Spleen (tissue), 7 donors: ENCODE data around the gene FTO.

Experiments used
- POLR2AphosphoS5 ChIP-seq, 3 donors: sonication (generic); formaldehyde crosslinking; IDR thresholded peaks; one replicate each; pipeline ENCODE4 v1.5.1; 2017; ENCODE audit warnings: antibody characterized with exemption in 3 of 3
- TF ChIP-seq, protein P1 (sequence below), 11 experiments: fragments of 200-600 bp in 7 of 11; fragments of 450-650 bp in 4 of 11; sonication (generic) in 4 of 11; IDR thresholded peaks in 8 of 11; conservative IDR thresholded peaks in 3 of 11; 1 replicate in 7 of 11; 2 replicates in 4 of 11; pipeline versions ENCODE4 v1.4.0 to v1.8.0; 2016 to 2021; ENCODE audit warnings: antibody characterized with exemption in 11 of 11, inconsistent platforms in 4 of 11, mild to moderate bottlenecking in 1 of 11
- donor health status: DM: no; HTN: no; CAD: no; lungs with moderate emphysema.
- donor health status: DM: no; HTN: no; CAD: no.
- donor health status: DM: no; HTN: no; CAD: no.

DNA sequence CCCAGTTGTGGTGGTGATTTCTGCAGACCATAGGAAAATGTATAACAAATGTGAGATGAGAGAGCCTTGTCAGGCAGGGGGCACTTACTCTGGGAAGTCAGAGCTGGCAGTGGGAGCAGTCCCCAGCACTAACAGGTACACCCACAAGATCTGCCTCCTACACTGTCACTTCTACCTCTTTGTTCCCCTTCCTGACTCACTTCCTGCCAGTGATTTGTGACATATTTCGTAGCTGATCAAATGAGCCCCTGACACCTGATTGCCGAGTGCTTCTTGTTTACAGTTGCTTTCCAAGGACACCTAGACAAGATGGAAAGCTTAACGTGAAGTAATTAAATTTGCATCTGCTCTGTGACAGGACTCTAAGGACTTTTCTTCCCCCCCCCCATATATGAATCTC is 40.5 kb downstream of the FTO start:
- TF ChIP-seq, protein P1, sequence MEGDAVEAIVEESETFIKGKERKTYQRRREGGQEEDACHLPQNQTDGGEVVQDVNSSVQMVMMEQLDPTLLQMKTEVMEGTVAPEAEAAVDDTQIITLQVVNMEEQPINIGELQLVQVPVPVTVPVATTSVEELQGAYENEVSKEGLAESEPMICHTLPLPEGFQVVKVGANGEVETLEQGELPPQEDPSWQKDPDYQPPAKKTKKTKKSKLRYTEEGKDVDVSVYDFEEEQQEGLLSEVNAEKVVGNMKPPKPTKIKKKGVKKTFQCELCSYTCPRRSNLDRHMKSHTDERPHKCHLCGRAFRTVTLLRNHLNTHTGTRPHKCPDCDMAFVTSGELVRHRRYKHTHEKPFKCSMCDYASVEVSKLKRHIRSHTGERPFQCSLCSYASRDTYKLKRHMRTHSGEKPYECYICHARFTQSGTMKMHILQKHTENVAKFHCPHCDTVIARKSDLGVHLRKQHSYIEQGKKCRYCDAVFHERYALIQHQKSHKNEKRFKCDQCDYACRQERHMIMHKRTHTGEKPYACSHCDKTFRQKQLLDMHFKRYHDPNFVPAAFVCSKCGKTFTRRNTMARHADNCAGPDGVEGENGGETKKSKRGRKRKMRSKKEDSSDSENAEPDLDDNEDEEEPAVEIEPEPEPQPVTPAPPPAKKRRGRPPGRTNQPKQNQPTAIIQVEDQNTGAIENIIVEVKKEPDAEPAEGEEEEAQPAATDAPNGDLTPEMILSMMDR (IDR thresholded peaks at IDR 0.05 in 8 of 11, conservative IDR thresholded peaks at IDR 0.05 in 3 of 11): no peak
- no peak for TF ChIP-seq POLR2AphosphoS5 (IDR thresholded peaks at IDR 0.05)
